Colonic mucosa (tissue), 4 donors: ENCODE results near the gene ACADVL. TPM values are rescaled to one million over a fixed set of nuclear protein-coding genes. Genes with fewer than 3 reads are reported as not detected.
A peak's percentile ranks its signal among the peaks of the same experiment; 100 is the strongest.

Experiments
- DNase-seq: peaks from one replicate; pipeline ENCODE4 v3.0.0-alpha.2; 2020
- H3K27ac ChIP-seq: fragments of 200-600 bp; one replicate; pipeline ENCODE4 v1.8.0; 2021
- H3K27me3 ChIP-seq: fragments of 200-600 bp; one replicate; pipeline ENCODE4 v1.8.0; 2021
- H3K36me3 ChIP-seq: fragments of 200-600 bp; one replicate; pipeline ENCODE4 v1.8.0; 2021
- H3K4me1 ChIP-seq: fragments of 200-600 bp; one replicate; pipeline ENCODE4 v1.8.0; 2021; ENCODE audit warnings: mild to moderate bottlenecking
- H3K4me3 ChIP-seq: fragments of 200-600 bp; one replicate; pipeline ENCODE4 v1.8.0; 2021
- H3K9ac ChIP-seq, 2 donors: one replicate each; pipeline ENCODE4 v1.7.0; 2013; ENCODE audit warnings: control low read depth in 2 of 2, low read depth in 2 of 2, low read length in 2 of 2
- H3K9me3 ChIP-seq: fragments of 200-600 bp; one replicate; pipeline ENCODE4 v1.8.0; 2021
- intact Hi-C: fragments of 100-400 bp; cut with DNase I; formaldehyde crosslinking; loops from one replicate; pipeline ENCODE4 v1.14.1; 2022
- microRNA-seq: library from miRNA; unstranded; fragments of <30 nt; microRNA quantifications from one replicate; pipeline ENCODE4, GENCODE V29; 2019
- total RNA-seq, 2 donors: library from RNA; stranded (reverse); fragmentation: NEBNext Ultra II Directional in 1 of 2; extraction: Animal tissue kit (Norgen Biotek cat#: 25700) in 1 of 2; gene quantifications; one replicate each; pipeline ENCODE4 v1.2.1, GENCODE V29; 2021
- TF ChIP-seq, protein P1 (sequence below): fragments of 200-600 bp; IDR thresholded peaks from one replicate; pipeline ENCODE4 v1.8.0; 2022; ENCODE audit warnings: antibody characterized with exemption, mild to moderate bottlenecking
- donor health status: healthy.
- donor health status: DM: no; HTN: no; CAD: no.
- donor health status: DM: no; HTN: no; CAD: no.

The ACADVL gene
- total RNA-seq, 2 donors from 2014 or later = 606 to 859 TPM

DNA sequence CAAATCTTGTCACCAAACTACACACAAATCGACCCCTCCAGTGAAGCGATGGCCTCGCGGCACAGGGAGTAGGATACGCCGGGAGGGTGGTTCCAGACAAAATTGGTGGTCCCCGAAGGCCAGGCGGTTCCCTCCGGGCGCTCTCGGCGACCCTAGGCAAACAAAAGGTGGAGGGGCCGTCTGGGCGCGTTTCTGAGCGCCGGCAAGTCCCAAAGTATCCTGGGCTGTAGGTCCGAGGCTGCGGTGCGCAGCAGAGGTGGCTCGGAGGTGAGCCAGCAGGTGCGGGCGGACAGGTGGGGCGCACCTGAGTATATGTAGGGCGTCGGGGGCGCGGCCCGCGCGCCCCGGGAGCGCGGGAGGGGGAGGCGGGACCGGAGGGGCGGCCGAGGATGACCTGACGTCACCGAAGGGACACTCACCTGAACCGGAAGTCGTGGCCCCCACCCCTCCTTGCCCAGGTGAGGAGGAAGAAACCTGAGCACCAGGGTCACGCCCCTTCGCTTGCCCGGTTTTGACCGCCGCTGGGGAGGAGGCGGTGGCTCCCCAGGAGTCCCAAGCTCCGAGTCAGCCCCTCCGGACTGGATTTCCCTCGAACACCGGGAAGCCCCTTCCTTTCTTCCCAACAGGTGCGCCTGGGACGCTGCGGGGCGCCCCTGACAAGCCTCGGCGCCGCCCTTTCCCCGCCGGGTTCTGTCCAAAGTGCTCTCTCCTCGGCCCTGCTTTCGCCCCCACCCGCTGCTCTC is 42.6 kb downstream of the ACADVL start, which contains the start of gene CLDN7:
TSS of gene CLDN7 (minus strand) at position 287 of the 743 bp plus-strand sequence. CDS start 435 bp downstream, outside the sequence.
- no peaks in the 10 kb centered on the region for H3K4me1 ChIP-seq
- peak within 1 kb of the TSS; percentile 93 for H3K27ac ChIP-seq
- H3K9me3 ChIP-seq = no peaks in the 10 kb centered on the region
- intact Hi-C loops = loop anchor here (5.0 kb wide), 1 partner anchor 35 kb away; no protein-coding TSS in a partner anchor
- no peaks in the 10 kb centered on the region for H3K27me3 ChIP-seq
- no peaks in the 10 kb centered on the region for H3K36me3 ChIP-seq
- H3K9ac ChIP-seq = peak within 1 kb of the TSS; percentile 87 to 96
- TF ChIP-seq, protein P1, sequence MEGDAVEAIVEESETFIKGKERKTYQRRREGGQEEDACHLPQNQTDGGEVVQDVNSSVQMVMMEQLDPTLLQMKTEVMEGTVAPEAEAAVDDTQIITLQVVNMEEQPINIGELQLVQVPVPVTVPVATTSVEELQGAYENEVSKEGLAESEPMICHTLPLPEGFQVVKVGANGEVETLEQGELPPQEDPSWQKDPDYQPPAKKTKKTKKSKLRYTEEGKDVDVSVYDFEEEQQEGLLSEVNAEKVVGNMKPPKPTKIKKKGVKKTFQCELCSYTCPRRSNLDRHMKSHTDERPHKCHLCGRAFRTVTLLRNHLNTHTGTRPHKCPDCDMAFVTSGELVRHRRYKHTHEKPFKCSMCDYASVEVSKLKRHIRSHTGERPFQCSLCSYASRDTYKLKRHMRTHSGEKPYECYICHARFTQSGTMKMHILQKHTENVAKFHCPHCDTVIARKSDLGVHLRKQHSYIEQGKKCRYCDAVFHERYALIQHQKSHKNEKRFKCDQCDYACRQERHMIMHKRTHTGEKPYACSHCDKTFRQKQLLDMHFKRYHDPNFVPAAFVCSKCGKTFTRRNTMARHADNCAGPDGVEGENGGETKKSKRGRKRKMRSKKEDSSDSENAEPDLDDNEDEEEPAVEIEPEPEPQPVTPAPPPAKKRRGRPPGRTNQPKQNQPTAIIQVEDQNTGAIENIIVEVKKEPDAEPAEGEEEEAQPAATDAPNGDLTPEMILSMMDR = no peak
- peak; percentile 96 for DNase-seq
- peak within 1 kb of the TSS; percentile 77 for H3K4me3 ChIP-seq

DNA sequence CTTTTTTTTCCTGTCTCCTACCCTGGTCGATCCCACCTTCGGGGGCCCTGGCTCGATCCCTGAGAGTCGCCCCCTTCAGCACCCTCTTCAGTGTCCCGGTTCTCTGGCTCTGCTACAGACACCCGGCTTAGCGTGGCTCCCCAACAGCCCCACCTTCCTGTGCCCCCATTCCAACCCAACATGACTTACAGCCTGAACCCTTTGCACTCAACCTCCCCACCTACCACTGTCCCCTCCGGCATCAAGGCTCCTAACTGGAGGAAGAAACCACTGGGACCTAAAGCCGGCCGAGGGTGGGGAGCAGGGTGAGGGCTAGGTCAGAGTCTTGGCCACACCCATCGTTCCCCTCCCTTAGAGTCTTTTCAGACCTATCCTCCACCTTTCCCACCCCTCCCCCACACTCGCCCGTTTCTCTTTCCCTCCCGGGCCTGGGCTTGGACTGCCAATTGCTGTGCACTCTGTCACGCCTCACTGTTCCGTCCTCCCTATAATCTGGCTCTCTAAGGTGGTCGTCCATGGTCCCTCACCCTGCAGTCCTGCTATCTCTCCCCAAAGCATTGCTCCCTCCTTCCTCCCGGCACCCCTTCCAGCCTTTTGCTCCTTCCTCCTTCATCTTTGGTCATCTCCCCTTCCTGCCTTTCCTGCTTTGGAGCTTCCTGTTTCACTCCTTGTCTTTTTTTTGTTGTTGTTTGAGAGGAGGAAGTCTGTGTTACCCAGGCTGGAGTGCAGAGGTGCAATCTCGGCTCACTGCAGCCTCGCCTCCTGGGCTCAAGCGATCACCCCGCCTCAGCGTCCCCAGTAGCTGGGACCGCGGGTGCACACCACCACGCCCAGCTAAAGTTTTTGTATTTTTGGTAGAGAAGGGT is 43.4 kb downstream of the ACADVL start:
- Histone ChIP-seq H3K27me3 (no peaks in the 10 kb centered on the region), H3K9me3 (no peaks in the 10 kb centered on the region), H3K4me1 (no peaks in the 10 kb centered on the region), H3K4me3 (peak overlapping the region; percentile 77), H3K27ac (peak overlapping the region; percentile 93), H3K9ac (peak overlapping the region; percentile 87 to 96), H3K36me3 (no peaks in the 10 kb centered on the region)
- intact Hi-C loops = loop anchor here (5.0 kb wide), 1 partner anchor 34 kb away; no protein-coding TSS in a partner anchor
- peak; percentile 98 for DNase-seq
- TF ChIP-seq, protein P1 = no peak

DNA sequence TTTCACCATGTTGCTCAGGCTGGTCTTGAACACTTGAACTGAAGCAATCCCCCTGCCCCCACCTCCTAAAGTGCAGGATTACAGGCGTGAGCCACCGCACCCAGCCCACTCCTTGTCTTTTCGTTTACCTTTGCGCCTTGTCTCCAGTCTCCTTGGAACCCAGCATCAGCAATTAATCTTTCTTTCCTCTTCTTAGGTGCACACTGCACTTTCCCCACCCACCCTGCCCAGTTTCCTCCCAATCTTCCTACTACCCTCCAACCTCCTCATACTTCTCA is 44.0 kb downstream of the ACADVL start:
- intact Hi-C loops = loop anchor here (5.0 kb wide), 1 partner anchor 34 kb away; no protein-coding TSS in a partner anchor
- Histone ChIP-seq H3K9me3 (no peaks in the 10 kb centered on the region), H3K27ac (peak overlapping the region; percentile 93), H3K27me3 (no peaks in the 10 kb centered on the region), H3K9ac (peak overlapping the region in 1 of 2 donors; percentile 96), H3K36me3 (no peaks in the 10 kb centered on the region), H3K4me3 (peak overlapping the region; percentile 77), H3K4me1 (no peaks in the 10 kb centered on the region)
- peak; percentile 76 for DNase-seq
- TF ChIP-seq, protein P1 = no peak

DNA sequence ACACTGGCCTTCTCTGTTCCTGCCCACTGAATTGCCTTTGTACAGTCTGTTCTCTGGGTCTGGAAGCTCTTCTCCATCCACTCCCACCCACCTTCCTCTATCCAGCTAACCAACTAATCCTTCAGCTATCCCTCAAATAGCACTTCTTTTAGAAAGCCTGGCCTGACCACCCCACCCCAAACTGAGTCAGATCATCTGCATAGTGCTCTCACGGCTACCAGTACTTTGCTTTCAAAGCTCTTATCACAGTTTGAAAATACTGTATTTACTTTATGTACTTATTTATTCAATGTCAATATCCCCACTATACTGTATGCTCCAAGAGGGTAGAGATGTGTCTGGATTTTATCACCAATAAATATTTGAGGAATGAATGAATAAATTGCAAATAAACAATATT is 47.0 kb downstream of the ACADVL start:
- Histone ChIP-seq H3K36me3 (no peaks in the 10 kb centered on the region), H3K9ac (no peak overlapping the region), H3K27ac (peak overlapping the region; percentile 8), H3K27me3 (no peaks in the 10 kb centered on the region), H3K9me3 (no peaks in the 10 kb centered on the region), H3K4me1 (no peaks in the 10 kb centered on the region), H3K4me3 (no peak overlapping the region)
- intact Hi-C loops = no loop called here
- TF ChIP-seq, protein P1 = no peak
- no peak for DNase-seq

Small RNA genes within 50 kb of the gene (microRNA-seq; reads per million reads assigned to microRNA genes)
- 1,490 reads per million, percentile 83 among the genes with 10 or more reads in this experiment for gene MIR324

Other genes starting within 250 kb of the ACADVL start
- gene ALOX12, start 223.9 kb upstream of the ACADVL start, total RNA-seq = 1 to 10 TPM in 1 of 2 donors, not detected in 1; 2.0 TPM
- 100 to 1,000 TPM; 190 to 204 TPM for gene RNASEK, start 207.3 kb upstream of the ACADVL start, total RNA-seq
- 1 to 10 TPM in 1 of 2 donors, under 1 TPM in 1; 0.89 to 7.3 TPM for gene BCL6B, start 196.9 kb upstream of the ACADVL start, total RNA-seq
- 10 to 100 TPM; 11.0 to 13.9 TPM for gene SLC16A13, start 183.9 kb upstream of the ACADVL start, total RNA-seq
- under 1 TPM; 0.22 to 0.40 TPM for gene SLC16A11, start 175.8 kb upstream of the ACADVL start, total RNA-seq
- 1 to 10 TPM in 1 of 2 donors, under 1 TPM in 1; 0.96 to 9.7 TPM for gene CLEC10A, start 139.7 kb upstream of the ACADVL start, total RNA-seq
- gene ASGR2, start 105.1 kb upstream of the ACADVL start, total RNA-seq = under 1 TPM; 0.45 to 0.49 TPM
- gene ASGR1, start 40.6 kb upstream of the ACADVL start, total RNA-seq = 1 to 10 TPM in 1 of 2 donors, under 1 TPM in 1; 0.47 to 1.1 TPM
- gene DLG4, start 102 bp upstream of the ACADVL start, total RNA-seq = 1 to 10 TPM; 4.8 to 5.6 TPM
- gene DVL2, start 14.6 kb downstream of the ACADVL start, total RNA-seq = 10 to 100 TPM; 32.4 to 42.4 TPM
- gene PHF23, start 19.5 kb downstream of the ACADVL start, total RNA-seq = 10 to 100 TPM; 29.8 to 38.6 TPM
- gene GABARAP, start 22.5 kb downstream of the ACADVL start, total RNA-seq = 100 to 1,000 TPM; 378 to 513 TPM
- gene CTDNEP1, start 31.8 kb downstream of the ACADVL start, total RNA-seq = 100 to 1,000 TPM; 124 to 145 TPM
- 10 to 100 TPM; 34.4 to 77.9 TPM for gene ELP5, start 32.3 kb downstream of the ACADVL start, total RNA-seq
- 100 to 1,000 TPM; 798 to 919 TPM for gene CLDN7, start 42.5 kb downstream of the ACADVL start, total RNA-seq
- gene SLC2A4, start 61.8 kb downstream of the ACADVL start, total RNA-seq = 1 to 10 TPM; 1.9 to 5.7 TPM
- 10 to 100 TPM; 22.1 to 40.4 TPM for gene YBX2, start 74.7 kb downstream of the ACADVL start, total RNA-seq
- 100 to 1,000 TPM; 367 to 917 TPM for gene EIF5A, start 87.7 kb downstream of the ACADVL start, total RNA-seq
- 10 to 100 TPM; 53.8 to 85.7 TPM for gene GPS2, start 95.4 kb downstream of the ACADVL start, total RNA-seq
- 10 to 100 TPM; 30.2 to 55.8 TPM for gene NEURL4, start 109.4 kb downstream of the ACADVL start, total RNA-seq
- 10 to 100 TPM in 1 of 2 donors, 1 to 10 TPM in 1; 7.4 to 12.1 TPM for gene ACAP1, start 116.6 kb downstream of the ACADVL start, total RNA-seq
- gene KCTD11, start 132.2 kb downstream of the ACADVL start, total RNA-seq = 10 to 100 TPM in 1 of 2 donors, 1 to 10 TPM in 1; 5.6 to 12.6 TPM
- gene TMEM95, start 135.2 kb downstream of the ACADVL start, total RNA-seq = not detected
- gene TNK1, start 161.2 kb downstream of the ACADVL start, total RNA-seq = 10 to 100 TPM; 18.0 to 22.6 TPM
- 10 to 100 TPM; 11.0 to 12.0 TPM for gene PLSCR3, start 174.6 kb downstream of the ACADVL start, total RNA-seq
- 100 to 1,000 TPM in 1 of 2 donors, 10 to 100 TPM in 1; 88.2 to 101 TPM for gene TMEM256, start 184.2 kb downstream of the ACADVL start, total RNA-seq
- gene NLGN2, start 187.9 kb downstream of the ACADVL start, total RNA-seq = 1 to 10 TPM; 2.5 to 5.0 TPM
- not detected for gene SPEM1, start 200.4 kb downstream of the ACADVL start, total RNA-seq
- not detected for gene SPEM2, start 205.7 kb downstream of the ACADVL start, total RNA-seq
- gene SPEM3, start 208.9 kb downstream of the ACADVL start, total RNA-seq = not detected
- 10 to 100 TPM; 20.4 to 20.6 TPM for gene TMEM102, start 215.5 kb downstream of the ACADVL start, total RNA-seq
- 1 to 10 TPM; 1.2 to 1.6 TPM for gene FGF11, start 219.6 kb downstream of the ACADVL start, total RNA-seq
- gene CHRNB1, start 225.1 kb downstream of the ACADVL start, total RNA-seq = 1 to 10 TPM; 4.3 to 6.1 TPM